GM18951 (cell line): ENCODE data around the gene UBL4A.
"Not testable (repeated sequence)": the region's sequence is repeated elsewhere in the genome, so short reads cannot be mapped to it uniquely, and the experiment has no call there.

Experiments used
- POLR2A ChIP-seq: IDR thresholded peaks from 4 replicates; pipeline ENCODE4 v1.6.1; 2011; ENCODE audit warnings: mild to moderate bottlenecking; ENCODE audit not compliant: insufficient read length, insufficient read depth; ENCODE audit errors: extremely low read depth
- in situ Hi-C: fragments of 300-500 bp; cut with MboI; formaldehyde crosslinking; loops from one replicate; pipeline ENCODE4 v1.12.0; 2022; ENCODE audit warnings: low sequenced_read_pairs, mixed read lengths, inconsistent platforms; ENCODE audit not compliant: unreplicated experiment

UBL4A gene

GRCh38 chrX:154515966-154516655 lies 29.7 kb upstream of the UBL4A start, which contains the start of gene FAM3A:
Gene FAM3A, minus strand, starts transcription at chrX:154516232. Its CDS starts 460 bp downstream, at chrX:154515772.
- in situ Hi-C loops: no loop called here
- peak; percentile 76 for TF ChIP-seq POLR2A

GRCh38 chrX:154515090-154515965 lies 28.9 kb upstream of the UBL4A start:
- TF ChIP-seq POLR2A: no peak
- in situ Hi-C loops: no loop called here

DNA sequence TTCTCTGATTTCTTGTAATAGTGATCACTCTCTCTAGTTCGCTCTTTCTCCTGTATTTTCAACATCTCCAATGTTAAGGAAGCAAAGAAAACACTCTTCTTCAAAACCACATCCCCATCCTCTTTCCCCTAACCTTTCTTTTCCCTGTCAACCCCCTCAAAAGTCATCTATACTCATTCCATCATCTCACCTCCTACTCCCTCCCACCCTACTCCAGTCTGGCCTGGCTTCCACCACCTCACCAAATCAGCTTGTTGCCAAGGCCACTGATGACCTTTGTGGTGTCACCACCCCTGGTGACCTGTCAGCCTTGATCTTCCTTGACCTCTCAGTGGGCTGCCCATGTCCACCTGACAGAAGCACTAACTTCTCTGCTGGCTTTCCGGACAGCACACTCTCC lies 27.3 kb upstream of the UBL4A start:
- in situ Hi-C loops: no loop called here
- TF ChIP-seq POLR2A: no peak

GRCh38 chrX:154512879-154513553 lies 26.6 kb upstream of the UBL4A start:
- TF ChIP-seq POLR2A: no peak
- in situ Hi-C loops: no loop called here

GRCh38 chrX:154511761-154512160 lies 25.3 kb upstream of the UBL4A start:
- in situ Hi-C loops: no loop called here
- no peak for TF ChIP-seq POLR2A

- in situ Hi-C loops: no loop called here
- no peak for TF ChIP-seq POLR2A
Measured at GRCh38 chrX:154509455-154509854, 23.0 kb upstream of the UBL4A start.

GRCh38 chrX:154508384-154508745 lies 21.9 kb upstream of the UBL4A start:
- TF ChIP-seq POLR2A: no peak
- in situ Hi-C loops: no loop called here

DNA sequence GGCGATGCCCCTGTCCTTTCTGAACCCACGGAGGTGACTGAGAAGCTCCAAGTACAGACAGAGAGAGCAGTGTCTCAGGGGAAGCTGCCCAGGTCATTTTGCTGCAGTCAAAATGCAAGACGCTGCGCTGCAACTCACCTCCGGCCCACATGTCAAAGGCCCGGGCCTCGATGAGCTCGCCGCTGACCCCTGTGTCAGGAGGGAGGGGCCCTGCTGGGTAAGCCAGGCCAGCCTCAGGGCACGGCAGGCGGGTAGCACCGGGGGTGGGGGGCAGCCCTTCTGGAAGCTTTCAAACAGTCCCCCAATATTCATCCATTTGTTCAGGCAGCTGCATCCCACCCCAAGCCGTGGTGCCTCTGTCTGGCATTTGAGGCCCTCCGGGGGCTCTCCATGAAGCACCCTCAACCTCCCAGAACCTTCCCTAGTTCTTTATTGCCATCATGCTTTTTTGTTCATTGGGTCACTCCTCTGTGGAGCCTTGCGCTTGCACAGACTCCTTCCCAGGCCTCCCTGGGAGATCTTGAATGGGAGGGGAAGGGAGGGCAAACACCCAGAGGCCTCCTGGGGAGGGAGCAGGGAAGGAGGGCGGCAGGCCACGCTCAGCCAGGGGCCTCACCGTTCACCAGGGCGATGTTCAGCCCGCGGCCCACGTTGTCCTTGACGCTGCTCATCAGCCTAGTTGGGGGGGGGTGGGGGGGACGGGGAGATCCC lies 21.4 kb upstream of the UBL4A start:
- TF ChIP-seq POLR2A: no peak
- in situ Hi-C loops: no loop called here

DNA sequence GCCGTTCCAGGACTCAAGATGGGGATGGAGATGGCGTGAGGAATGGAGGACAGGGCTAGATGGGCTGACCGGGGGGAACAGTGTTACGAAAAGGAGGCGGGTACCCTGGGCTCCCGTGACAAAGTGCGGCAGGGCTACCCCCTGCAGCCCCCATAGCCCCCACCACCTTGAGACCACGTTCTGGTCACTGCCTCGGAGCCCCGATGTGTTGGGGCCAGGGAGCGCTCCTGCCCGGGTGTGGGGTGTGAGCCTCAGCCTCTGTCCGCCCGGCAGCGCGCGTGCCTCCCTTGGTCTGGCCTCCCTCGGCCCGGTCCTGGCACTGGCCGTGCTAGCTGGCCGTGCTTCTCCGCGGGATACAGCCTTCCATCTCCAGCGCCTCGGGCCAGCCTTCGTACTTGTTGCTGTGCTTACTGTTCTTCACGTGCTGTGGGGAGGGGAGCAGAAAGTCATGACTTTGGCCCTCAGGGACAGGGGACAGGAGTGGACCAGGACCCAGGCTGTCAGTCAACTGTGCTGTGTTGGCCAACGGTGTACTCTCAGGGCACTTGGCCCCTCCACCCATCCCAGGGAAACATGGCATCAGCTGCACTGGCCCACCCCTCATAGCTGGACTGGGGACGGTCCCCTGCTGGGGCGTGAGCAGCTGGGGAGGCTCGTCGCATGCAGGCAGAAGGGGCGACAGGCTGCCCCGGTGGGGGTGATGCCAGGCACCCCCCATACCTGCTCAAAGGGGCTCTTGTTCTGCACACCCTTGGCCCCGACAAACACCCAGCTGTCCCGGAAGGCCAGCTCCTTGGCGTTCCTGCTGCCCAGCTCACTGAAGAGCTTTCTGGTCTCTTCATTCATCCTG lies 20.3 kb upstream of the UBL4A start:
- in situ Hi-C loops: no loop called here
- TF ChIP-seq POLR2A: no peak

- no peak for TF ChIP-seq POLR2A
- in situ Hi-C loops: no loop called here
Measured at GRCh38 chrX:154505734-154506133, 19.3 kb upstream of the UBL4A start.

- in situ Hi-C loops: no loop called here
- TF ChIP-seq POLR2A: no peak
Measured at GRCh38 chrX:154502989-154503388, 16.6 kb upstream of the UBL4A start.

- no peak for TF ChIP-seq POLR2A
- in situ Hi-C loops: no loop called here
Measured at GRCh38 chrX:154502098-154502497, 15.7 kb upstream of the UBL4A start.

- in situ Hi-C loops: not testable (repeated sequence)
Measured at GRCh38 chrX:154501423-154501822, 15.0 kb upstream of the UBL4A start.

GRCh38 chrX:154496591-154497137 lies 10.2 kb upstream of the UBL4A start:
- in situ Hi-C loops: not testable (repeated sequence)
